ENCODE data around the gene LYPD3.

DNA sequence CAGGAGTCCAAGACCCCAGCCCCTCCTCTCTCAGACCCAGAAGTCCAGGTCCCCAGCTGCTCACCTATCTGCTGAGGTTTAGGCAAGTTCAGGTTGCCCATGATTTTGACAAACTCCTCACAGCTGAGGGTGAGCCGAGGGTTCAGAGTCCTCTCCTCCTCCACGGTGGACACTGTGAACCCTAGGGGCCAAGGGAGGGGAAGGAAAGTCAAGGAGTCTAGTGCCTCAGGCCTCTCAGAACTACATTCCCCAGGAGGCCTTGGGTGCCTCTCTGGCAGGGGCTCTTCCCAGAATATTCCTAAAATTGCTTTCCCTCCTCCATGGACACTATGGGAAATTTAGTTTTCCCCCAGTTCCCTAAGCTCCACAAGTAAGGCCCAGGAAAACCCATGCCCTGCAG is 42.5 kb upstream of the LYPD3 start:
- TF ChIP-seq PBX3 (IDR thresholded peaks at IDR 0.05; ENCODE audit: insufficient replicate concordance, low read depth, low read length) (no peak), SRF (IDR thresholded peaks at IDR 0.05; ENCODE audit: low read depth in 2 of 2, low read length in 2 of 2) (no peak), TCF7 (IDR thresholded peaks at IDR 0.05; ENCODE audit: borderline replicate concordance) (no peak), CTCF (IDR thresholded peaks at IDR 0.05 in 2 of 3, conservative IDR thresholded peaks at IDR 0.05 in 1 of 3; ENCODE audit: control insufficient read depth in 2 of 3, extremely low read depth in 1 of 3, insufficient read depth in 1 of 3, low read depth in 3 of 3, low read length in 3 of 3) (no peak), EP300 (IDR thresholded peaks at IDR 0.05; ENCODE audit: borderline replicate concordance in 1 of 2, control insufficient read depth in 1 of 2, low read depth in 2 of 2, low read length in 2 of 2) (no peak)

Data from GM12878 (cell line).